IMR-90 (cell line): ENCODE data around the gene KLHL8. TPM values are rescaled to one million over a fixed set of nuclear protein-coding genes. Genes with fewer than 3 reads are reported as not detected.
A peak's percentile ranks its signal among the peaks of the same experiment; 100 is the strongest.

Source experiments
- ATAC-seq: fragments of 200-7000 bp; cut with Tn5 transposase; 2 replicates; pipeline ENCODE4 v1.9.1; 2020; ENCODE audit warnings: low read depth, mild to moderate bottlenecking, moderate library complexity
- BruUV-seq: library from RNA; stranded (reverse); fragments of 400-500 nt; replicated peaks from 2 replicates; lab custom pipeline; 2021; lab: Mats Ljungman, UMichigan
- CTCF ChIA-PET: fragments of 300-600 bp; formaldehyde crosslinking; extraction: SDS; loops from one replicate; lab custom pipeline; 2021; ENCODE audit warnings: antibody characterized with exemption; lab: Yijun Ruan, JAX
- POLR2A ChIA-PET: fragments of 300-600 bp; sonication (Branson Sonifier 250); formaldehyde crosslinking; loops from one replicate; lab custom pipeline; 2022; ENCODE audit warnings: antibody characterized with exemption; ENCODE audit not compliant: unreplicated experiment; lab: Charles Lee
- DNase-seq: peaks from one replicate; pipeline ENCODE4 v3.0.0; 2013
- H2AFZ ChIP-seq: replicated peaks from 2 replicates; pipeline ENCODE3; 2013; ENCODE audit warnings: low read length, mild to moderate bottlenecking; ENCODE audit not compliant: poor library complexity
- H2AK5ac ChIP-seq: 2 replicates; pipeline ENCODE4 v1.6.1; 2013; ENCODE audit warnings: low read depth, low read length, inconsistent platforms
- H2AK9ac ChIP-seq: replicated peaks from 2 replicates; pipeline ENCODE3; 2013; ENCODE audit warnings: mild to moderate bottlenecking, low read depth, low read length, moderate library complexity; ENCODE audit not compliant: poor library complexity
- H2BK120ac ChIP-seq: 2 replicates; pipeline ENCODE4 v1.6.1; 2013; ENCODE audit warnings: low read depth, low read length, inconsistent platforms
- H2BK15ac ChIP-seq: 3 replicates; pipeline ENCODE4 v1.6.1; 2013; ENCODE audit warnings: low read depth, low read length, inconsistent platforms
- H2BK20ac ChIP-seq: 2 replicates; pipeline ENCODE4 v1.6.1; 2013; ENCODE audit warnings: low read depth, mild to moderate bottlenecking, inconsistent platforms, low read length, moderate library complexity
- H2BK5ac ChIP-seq: 2 replicates; pipeline ENCODE4 v1.6.1; 2013; ENCODE audit warnings: mild to moderate bottlenecking, low read depth, low read length, inconsistent platforms; ENCODE audit not compliant: poor library complexity, severe bottlenecking
- H3K14ac ChIP-seq: replicated peaks from 2 replicates; pipeline ENCODE4 v1.6.1; 2013; ENCODE audit warnings: low read depth, low read length, inconsistent platforms
- H3K18ac ChIP-seq: 2 replicates; pipeline ENCODE4 v1.6.1; 2013; ENCODE audit warnings: low read depth, low read length, control low read depth
- H3K23ac ChIP-seq: 2 replicates; pipeline ENCODE4 v1.6.1; 2013; ENCODE audit warnings: low read depth, low read length, inconsistent platforms
- H3K27ac ChIP-seq: 2 replicates; pipeline ENCODE4 v1.5.1; 2013; ENCODE audit warnings: mild to moderate bottlenecking, control low read depth, low read length; ENCODE audit not compliant: insufficient read depth
- H3K27me3 ChIP-seq: 2 replicates; pipeline ENCODE4 v1.6.1; 2013; ENCODE audit warnings: low read length; ENCODE audit not compliant: control insufficient read depth, insufficient read depth
- H3K36me3 ChIP-seq: 2 replicates; pipeline ENCODE4 v1.6.1; 2013; ENCODE audit warnings: low read length, mixed read lengths; ENCODE audit not compliant: control insufficient read depth, insufficient read depth
- H3K4ac ChIP-seq: 2 replicates; pipeline ENCODE4 v1.6.1; 2013; ENCODE audit warnings: low read depth, low read length, inconsistent platforms
- H3K4me1 ChIP-seq: 2 replicates; pipeline ENCODE4 v1.6.1; 2013; ENCODE audit warnings: low read length, mixed read lengths; ENCODE audit not compliant: control insufficient read depth, insufficient read depth
- H3K4me2 ChIP-seq: 2 replicates; pipeline ENCODE4 v1.6.1; 2013; ENCODE audit warnings: low read depth, mild to moderate bottlenecking, control low read depth, low read length, moderate library complexity
- H3K4me3 ChIP-seq: 2 replicates; pipeline ENCODE4 v1.5.1; 2013; ENCODE audit warnings: low read depth, mild to moderate bottlenecking, control low read depth, low read length, moderate library complexity; ENCODE audit not compliant: insufficient read depth
- H3K56ac ChIP-seq: 2 replicates; pipeline ENCODE4 v1.6.1; 2013; ENCODE audit warnings: low read length, inconsistent platforms; ENCODE audit not compliant: insufficient read depth; ENCODE audit errors: extremely low read depth
- H3K79me1 ChIP-seq, 2 experiments: 2 replicates each; pipeline ENCODE4 v1.6.1; 2013; ENCODE audit warnings: low read length in 2 of 2, inconsistent platforms in 1 of 2, low read depth in 1 of 2
- H3K9ac ChIP-seq: 2 replicates; pipeline ENCODE4 v1.6.1; 2013; ENCODE audit warnings: low read depth, low read length, control low read depth
- H3K9me1 ChIP-seq: 2 replicates; pipeline ENCODE4 v1.6.1; 2013; ENCODE audit warnings: low read length, inconsistent platforms; ENCODE audit not compliant: insufficient read depth
- H3K9me3 ChIP-seq: 2 replicates; pipeline ENCODE4 v1.6.1; 2013; ENCODE audit warnings: low read length; ENCODE audit not compliant: control insufficient read depth, insufficient read depth
- H4K20me1 ChIP-seq: 2 replicates; pipeline ENCODE4 v1.6.1; 2013; ENCODE audit warnings: low read length, inconsistent platforms; ENCODE audit not compliant: insufficient read depth
- H4K5ac ChIP-seq: 2 replicates; pipeline ENCODE4 v1.6.1; 2013; ENCODE audit warnings: mild to moderate bottlenecking, low read depth, low read length, control low read depth
- H4K8ac ChIP-seq, 2 experiments: 2 replicates each; pipeline ENCODE4 v1.6.1; 2013; ENCODE audit warnings: low read depth in 2 of 2, low read length in 2 of 2, control low read depth in 1 of 2, inconsistent platforms in 1 of 2
- H4K91ac ChIP-seq: 2 replicates; pipeline ENCODE4 v1.6.1; 2013; ENCODE audit warnings: low read depth, low read length, inconsistent platforms; ENCODE audit not compliant: insufficient read depth
- BHLHE40 ChIP-seq: fragments of 150-350 bp; IDR thresholded peaks from 2 replicates; pipeline ENCODE4 v1.6.1; 2016; ENCODE audit warnings: mild to moderate bottlenecking, low read depth, low read length
- CTCF ChIP-seq: conservative IDR thresholded peaks from 2 replicates; pipeline ENCODE4 v1.5.1; 2012; ENCODE audit warnings: mild to moderate bottlenecking, low read depth, low read length, improper control_type of control experiment
- MAFK ChIP-seq: IDR thresholded peaks from 2 replicates; pipeline ENCODE4 v1.6.1; 2012; ENCODE audit warnings: low read depth, low read length, improper control_type of control experiment
- MAZ ChIP-seq: IDR thresholded peaks from 2 replicates; pipeline ENCODE4 v1.6.1; 2012; ENCODE audit warnings: low read depth, mild to moderate bottlenecking, low read length, improper control_type of control experiment, moderate library complexity, borderline replicate concordance
- POLR2A ChIP-seq: IDR thresholded peaks from 2 replicates; pipeline ENCODE4 v1.6.1; 2012; ENCODE audit warnings: mild to moderate bottlenecking, low read depth, low read length
- RAD21 ChIP-seq: IDR thresholded peaks from 2 replicates; pipeline ENCODE4 v1.6.1; 2012; ENCODE audit warnings: low read length, improper control_type of control experiment
- RCOR1 ChIP-seq: IDR thresholded peaks from 2 replicates; pipeline ENCODE4 v1.6.1; 2012; ENCODE audit warnings: mild to moderate bottlenecking, low read length, improper control_type of control experiment; ENCODE audit not compliant: insufficient replicate concordance
- RFX5 ChIP-seq: IDR thresholded peaks from 2 replicates; pipeline ENCODE4 v1.8.0; 2012; ENCODE audit warnings: low read depth, mild to moderate bottlenecking, low read length, moderate library complexity
- SMC3 ChIP-seq: fragments of 150-350 bp; IDR thresholded peaks from 2 replicates; pipeline ENCODE4 v1.6.1; 2016; ENCODE audit warnings: low read depth, mild to moderate bottlenecking, antibody characterized with exemption, low read length, moderate library complexity
- USF2 ChIP-seq: fragments of 150-350 bp; IDR thresholded peaks from 2 replicates; pipeline ENCODE4 v1.6.1; 2017; ENCODE audit warnings: mild to moderate bottlenecking, antibody characterized with exemption, low read length, low read depth
- WGBS, 2 experiments: methylation state at CpG; one replicate each; pipeline versions ENCODE4 v1.1.5 to v1.1.7; 2013; ENCODE audit warnings: missing lambda C conversion rate in 2 of 2; ENCODE audit not compliant: insufficient read length in 1 of 2; ENCODE audit errors: extremely low coverage in 2 of 2; 5-methylcytosine and 5-hydroxymethylcytosine counted together
- dilution Hi-C: fragments of 300-500 bp; cut with HindIII; formaldehyde crosslinking; loops from one replicate; pipeline ENCODE4 v1.14.3; 2018; ENCODE audit warnings: low sequenced_read_pairs; ENCODE audit not compliant: unreplicated experiment
- in situ Hi-C: fragments of 300-500 bp; cut with MboI; formaldehyde crosslinking; loops from 3 replicates; pipeline ENCODE4 v1.14.3; 2019; ENCODE audit warnings: low sequenced_read_pairs, inconsistent platforms, mixed read lengths
- intact Hi-C: fragments of 100-400 bp; cut with micrococcal nuclease; formaldehyde crosslinking; loops from 2 replicates; pipeline ENCODE4 v1.10.0; 2022
- polyA plus RNA-seq, 3 experiments: library from polyadenylated mRNA; depleted of rRNA; stranded (reverse); fragments of >200 nt; gene quantifications; 2 replicates each; pipeline ENCODE4 v1.2.3, GENCODE V29; 2012; ENCODE audit warnings: low replicate concordance in 1 of 3
- total RNA-seq: library from RNA; depleted of rRNA; stranded (reverse); fragments of >200 nt; gene quantifications from 2 replicates; pipeline ENCODE4 v1.2.3, GENCODE V29; 2012

KLHL8 gene
- total and polyA plus RNA-seq, 2 of the 4 experiments (the other 2 are of a cell fraction), result 3.1 to 9.5 TPM

GRCh38 chr4:87112063-87112462, 108.4 kb downstream of the KLHL8 start:
- no CpG with 5 or more reads among the region's 4 CpGs for WGBS, 2 experiments
- H3K27me3 ChIP-seq, result no peaks in the 10 kb centered on the region
- H2BK15ac ChIP-seq, result no peak overlapping the region; the same call in 2 of the 3 replicates
- H4K20me1 ChIP-seq, result no peaks in the 10 kb centered on the region
- H2AFZ ChIP-seq, result no peak overlapping the region
- no peak overlapping the region for H2BK5ac ChIP-seq
- BruUV-seq, result no TSS peak
- CTCF ChIA-PET, result no interaction called here
- DNase-seq (peak; percentile 62), ATAC-seq (peak; percentile 46)
- peak overlapping the region; percentile 34; the same call in 1 of the 2 replicates for H3K4me2 ChIP-seq
- H3K18ac ChIP-seq, result peak overlapping the region; percentile 83; the same call in 1 of the 2 replicates
- in situ Hi-C loops (loop anchor here (25.0 kb wide), 1 partner anchor 625 kb away; no protein-coding TSS in a partner anchor), dilution Hi-C loops (no loop called here), intact Hi-C loops (no loop called here)
- H4K5ac ChIP-seq, result peak overlapping the region; percentile 19; the same call in 1 of the 2 replicates
- no peak overlapping the region for H3K56ac ChIP-seq
- H3K4me3 ChIP-seq, result no peak overlapping the region
- POLR2A ChIA-PET, result no interaction called here
- no peak overlapping the region for H2AK9ac ChIP-seq
- no peaks in the 10 kb centered on the region for H3K9me3 ChIP-seq
- H3K14ac ChIP-seq, result 0 out of 2 replicates have a peak overlapping the region, but pooled peaks have one; percentile 2
- peaks cover 8% of the 10 kb centered on the region for H3K4me1 ChIP-seq
- H3K27ac ChIP-seq, result no peak overlapping the region
- peaks cover 2% of the 10 kb centered on the region for H3K9me1 ChIP-seq
- no peak overlapping the region for H4K91ac ChIP-seq
- TF ChIP-seq USF2 (no peak), MAZ (no peak), RAD21 (no peak), BHLHE40 (no peak), MAFK (no peak), RCOR1 (no peak), SMC3 (no peak), RFX5 (no peak), CTCF (no peak), POLR2A (no peak)
- peak overlapping the region; percentile 13; the same call in 1 of the 2 replicates for H2AK5ac ChIP-seq
- no peak overlapping the region for H4K8ac ChIP-seq
- H3K36me3 ChIP-seq, result peaks cover 18% of the 10 kb centered on the region
- H3K23ac ChIP-seq, result no peak overlapping the region
- no peak overlapping the region for H2BK20ac ChIP-seq
- H2BK120ac ChIP-seq, result peak overlapping the region; percentile 3; the same call in 1 of the 2 replicates
- H3K4ac ChIP-seq, result no peak overlapping the region
- peaks cover 16 to 20% of the 10 kb centered on the region in 2 experiments; a peak in 3 of 4 replicates for H3K79me1 ChIP-seq
- H3K9ac ChIP-seq, result no peak overlapping the region
